Caki2 (cell line): Measurements from ENCODE around the gene RFX2. TPM values are rescaled to one million over a fixed set of nuclear protein-coding genes. Genes with fewer than 3 reads are reported as not detected.
"Not testable (repeated sequence)": the region's sequence is repeated elsewhere in the genome, so short reads cannot be mapped to it uniquely, and the experiment has no call there.

Experiments used
- DNase-seq: peaks from one replicate; pipeline ENCODE4 v3.0.0-alpha.2; 2015; ENCODE audit warnings: low read depth
- in situ Hi-C: cut with HindIII; loops from 2 replicates; pipeline ENCODE4 v1.10.0; 2016; ENCODE audit warnings: low sequenced_read_pairs, low pct_unique_long_range_greater_than_20kb, mixed read lengths
- total RNA-seq: library from RNA; depleted of rRNA; stranded (reverse); fragments of >200 nt; shearing (Covaris generic); gene quantifications from 2 replicates; pipeline ENCODE4 v1.2.3, GENCODE V29; 2014; ENCODE audit warnings: low replicate concordance

RFX2 gene
- total RNA-seq, 1 experiment from 2014 or later = 2.0 TPM

DNA sequence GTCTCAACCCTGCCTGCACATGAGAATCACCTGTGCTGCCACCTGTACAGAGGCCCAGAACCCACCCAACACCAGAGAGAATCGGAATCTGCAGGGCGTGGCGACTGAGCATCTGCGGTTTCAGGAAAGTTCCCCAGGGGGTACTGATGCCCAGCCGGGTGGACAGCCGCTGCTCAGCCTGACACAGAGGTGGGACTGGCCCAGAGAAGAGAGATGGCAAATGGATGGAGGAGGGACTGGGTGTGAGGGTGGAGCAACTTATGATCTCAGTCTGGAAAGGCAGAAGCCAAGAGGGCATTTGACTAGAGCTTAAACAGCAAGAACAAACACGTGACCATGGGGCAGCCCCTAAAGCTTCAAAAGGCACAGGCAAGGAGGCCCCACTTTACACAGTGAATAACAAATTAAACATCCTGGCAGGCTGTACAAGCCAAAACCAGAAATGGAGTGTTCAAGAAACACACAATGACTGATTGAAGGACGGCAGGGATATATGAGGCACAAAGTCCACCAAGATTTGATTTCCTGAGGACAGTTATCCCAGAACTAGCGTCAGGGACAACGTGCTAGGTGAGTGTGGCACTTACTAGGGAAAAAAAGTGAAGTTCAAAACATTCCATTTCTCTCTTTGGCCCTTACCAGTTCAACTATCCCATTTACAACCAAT is 135.4 kb downstream of the RFX2 start:
- in situ Hi-C loops = no loop called here
- no peak for DNase-seq

DNA sequence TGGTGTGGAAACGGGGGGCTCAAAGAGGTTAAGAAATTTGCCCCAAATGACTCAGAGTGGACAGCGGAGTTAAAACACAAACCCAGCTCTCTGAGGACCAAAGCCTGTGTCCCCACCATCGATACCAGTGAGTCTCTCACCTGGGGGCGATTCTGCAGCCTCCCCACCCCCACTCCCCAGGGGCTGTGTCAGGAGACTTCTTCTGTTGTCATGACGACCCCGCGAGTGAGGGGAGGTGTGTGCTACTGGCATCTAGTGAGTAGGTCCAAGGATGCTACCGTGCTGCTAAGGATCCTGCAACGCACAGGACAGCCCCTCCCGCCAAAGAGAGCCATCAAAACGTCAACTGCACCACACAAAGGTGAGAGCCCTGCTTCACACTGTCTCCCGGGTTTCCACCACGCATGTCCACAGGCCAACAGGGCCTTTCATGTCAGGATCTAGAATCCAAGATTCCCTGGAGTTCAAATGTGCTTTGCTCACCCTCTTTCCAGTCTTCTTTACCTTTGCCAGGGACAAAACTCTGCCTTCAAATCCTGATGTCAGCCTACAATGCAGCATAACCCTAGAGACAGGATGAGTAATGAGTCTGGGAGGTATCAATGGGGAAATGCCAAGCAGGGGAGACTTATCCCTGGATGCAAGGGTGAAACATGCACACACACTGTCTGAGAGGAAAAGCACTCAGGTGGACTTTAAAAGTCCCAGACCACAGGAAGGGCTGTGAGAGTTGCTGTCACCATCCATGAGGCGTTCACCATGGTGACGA is 136.2 kb downstream of the RFX2 start:
- in situ Hi-C loops = no loop called here
- DNase-seq = no peak

DNA sequence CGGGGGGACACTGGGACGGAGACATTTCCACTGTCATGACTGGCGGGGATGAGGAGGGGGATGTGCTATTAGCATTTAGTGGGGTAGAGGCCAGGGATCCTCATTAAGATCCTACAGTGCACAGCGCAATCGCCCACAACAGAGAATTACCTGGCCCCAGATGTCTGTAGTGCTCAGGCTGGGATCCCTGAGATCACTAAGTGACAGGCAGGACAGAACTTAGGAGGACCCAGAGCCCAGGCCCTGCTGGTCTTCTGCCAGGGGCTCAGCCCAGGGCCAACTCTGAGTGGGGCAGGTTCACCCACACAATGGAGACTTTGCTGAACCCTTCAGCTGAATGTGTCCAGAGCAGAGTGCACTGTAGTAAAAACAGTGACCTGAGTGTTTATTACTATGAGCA is 136.9 kb downstream of the RFX2 start:
- in situ Hi-C loops = no loop called here
- no peak for DNase-seq

DNA sequence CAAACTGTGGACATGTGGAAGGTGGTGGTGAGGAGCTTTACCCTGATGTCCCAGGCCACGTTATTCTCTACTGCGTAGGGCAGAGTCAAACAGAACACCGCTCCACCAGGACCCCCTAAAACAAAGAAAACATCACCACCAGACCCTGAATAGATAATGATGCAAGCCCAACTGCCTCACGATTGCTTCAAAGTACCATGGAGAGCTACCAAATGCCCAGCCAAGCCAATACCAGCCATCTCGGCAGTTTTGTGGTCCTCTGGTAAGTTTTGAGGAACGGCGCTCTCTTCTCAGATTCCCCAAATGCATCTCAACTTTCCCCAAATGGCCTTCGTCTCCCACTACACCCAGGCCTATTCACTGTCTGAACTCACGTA is 138.0 kb downstream of the RFX2 start:
- in situ Hi-C loops = no loop called here
- no peak for DNase-seq

DNA sequence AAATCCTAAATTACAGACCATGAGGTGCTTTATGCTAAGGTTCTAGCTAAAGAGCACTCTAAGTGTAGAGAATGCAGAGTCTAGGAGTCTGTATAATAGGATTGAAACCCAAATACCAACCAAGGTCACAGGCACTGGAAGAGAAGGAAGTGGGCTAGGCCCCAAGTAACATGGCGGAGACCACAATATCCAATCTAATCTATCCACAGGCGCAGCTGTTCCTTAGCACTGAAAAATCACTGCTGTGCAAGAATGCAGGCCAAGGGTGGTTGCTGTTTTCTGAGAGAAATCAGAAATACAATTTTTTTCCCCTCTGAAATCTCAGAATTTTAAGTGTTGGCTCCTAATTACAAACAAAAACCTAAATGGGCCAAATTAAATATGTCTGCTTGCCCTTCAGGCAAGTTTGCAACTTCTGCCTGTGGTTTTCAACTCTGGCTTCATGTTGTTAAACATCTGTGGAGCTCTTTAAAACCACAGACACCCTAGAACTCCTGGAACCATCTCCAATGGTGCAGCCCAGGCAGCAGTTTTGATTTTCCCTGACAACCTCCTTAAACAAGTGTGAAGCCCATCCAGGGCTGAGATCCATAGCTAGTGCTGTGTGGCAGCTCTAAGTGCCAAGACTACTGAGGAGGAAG is 138.5 kb downstream of the RFX2 start:
- in situ Hi-C loops = no loop called here

DNA sequence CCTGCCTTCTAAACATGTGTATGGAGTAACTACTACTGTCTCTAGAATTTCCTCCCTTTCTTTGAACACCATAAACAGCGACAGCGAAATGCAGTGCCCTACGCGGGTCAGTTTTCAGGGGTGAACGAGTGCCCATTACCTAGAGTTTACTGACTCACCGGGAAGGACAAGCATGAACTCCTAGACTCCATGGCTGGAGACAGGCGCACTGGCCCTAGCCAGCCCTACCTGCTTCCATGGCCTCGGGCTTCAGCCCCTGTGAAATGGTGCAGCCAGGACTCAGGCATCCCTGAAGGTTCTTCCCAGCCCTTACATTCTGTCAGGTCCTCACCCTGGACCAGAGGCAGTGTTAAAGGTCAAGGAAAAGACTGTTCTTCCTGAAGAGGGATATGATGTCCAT is 140.8 kb downstream of the RFX2 start:
- in situ Hi-C loops = no loop called here
- DNase-seq = no peak

More for the DNA sequence above, 138.5 kb downstream of the RFX2 start:
- DNase-seq = no peak

DNA sequence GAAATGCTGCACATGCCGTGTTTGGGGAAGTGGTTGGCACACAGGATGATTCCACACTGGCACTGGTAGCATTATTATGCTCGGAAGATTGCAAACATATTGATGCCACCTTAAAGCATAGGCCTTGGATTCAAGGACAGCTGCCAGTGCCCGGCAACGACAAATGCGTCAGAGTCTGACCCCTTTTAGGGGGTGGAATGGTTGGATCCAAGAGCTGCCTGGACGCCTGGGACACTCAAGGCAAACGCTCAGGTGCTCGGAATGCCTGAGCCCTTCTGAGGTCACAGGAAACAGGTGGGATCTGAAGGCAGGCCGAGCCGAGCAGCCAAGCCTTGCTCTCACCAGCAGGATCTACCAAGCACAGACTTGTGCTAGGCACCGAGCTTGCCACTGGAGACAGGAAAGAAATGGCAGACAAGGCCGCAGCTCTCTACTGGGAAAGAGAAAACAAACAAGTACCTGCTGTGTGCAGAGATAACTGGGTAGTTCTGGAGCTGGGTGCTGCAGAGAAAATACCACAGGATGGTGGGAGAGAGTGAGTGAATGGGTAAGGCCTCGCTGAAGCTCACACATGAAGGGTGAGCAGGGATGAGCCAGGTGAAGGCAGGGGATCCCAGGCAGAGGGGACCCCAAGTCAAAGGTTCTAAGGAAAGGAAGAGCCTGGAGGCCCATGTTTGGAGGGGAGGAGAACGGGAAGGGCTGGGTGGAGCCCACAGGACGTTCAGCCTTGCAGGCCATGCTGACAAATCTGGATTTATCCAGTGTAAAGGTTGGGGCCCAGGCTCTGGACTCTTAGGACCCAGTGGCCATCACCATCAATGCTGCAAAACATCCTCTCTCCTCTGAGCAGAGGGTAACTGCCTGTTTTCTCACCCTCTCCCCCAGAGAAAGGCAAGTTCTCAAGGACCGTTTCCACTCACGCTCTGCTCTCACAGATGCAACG is 141.6 kb downstream of the RFX2 start:
- in situ Hi-C loops = no loop called here
- no peak for DNase-seq

DNA sequence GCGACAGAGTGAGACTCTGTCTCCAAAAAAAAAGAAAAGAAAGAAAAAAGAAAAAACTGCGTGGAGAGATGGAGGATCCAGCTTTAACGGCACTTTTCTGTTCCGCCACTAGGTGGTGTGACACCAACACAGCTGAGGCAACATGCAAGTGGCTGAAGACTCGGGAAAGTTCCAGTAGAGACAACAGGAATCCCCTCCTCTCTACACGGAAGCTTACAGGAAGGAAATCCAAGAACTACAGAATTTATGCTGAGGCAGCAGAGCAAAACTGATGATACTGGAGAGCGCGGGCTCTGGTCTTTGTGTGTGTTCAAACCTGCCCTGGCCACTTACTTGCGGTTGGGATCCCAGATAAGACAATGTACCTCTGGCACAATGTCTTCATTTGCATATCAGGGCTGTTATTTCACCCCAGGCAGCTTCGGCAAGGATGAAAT is 142.3 kb downstream of the RFX2 start:
- in situ Hi-C loops = no loop called here
- DNase-seq = peak; percentile 53

DNA sequence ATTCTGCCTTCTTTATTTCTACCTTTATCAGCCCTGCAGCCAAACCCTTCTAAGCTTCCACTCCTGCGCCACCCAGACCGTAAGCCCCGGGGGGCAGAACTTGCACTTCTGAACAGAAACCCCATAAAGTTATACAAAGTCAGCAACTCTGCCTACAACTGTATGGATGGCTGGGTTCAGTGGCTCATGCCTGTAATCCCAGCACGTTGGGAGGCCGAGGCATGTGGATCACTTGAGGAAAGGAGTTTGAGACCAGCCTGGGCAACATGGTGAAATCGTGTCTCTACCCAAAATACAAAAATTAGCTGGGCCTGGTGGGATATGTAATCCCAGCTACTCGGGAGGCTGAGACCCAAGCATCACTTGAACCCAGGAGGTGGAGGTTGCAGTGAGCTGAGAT is 142.7 kb downstream of the RFX2 start:
- no peak for DNase-seq
- in situ Hi-C loops = no loop called here

DNA sequence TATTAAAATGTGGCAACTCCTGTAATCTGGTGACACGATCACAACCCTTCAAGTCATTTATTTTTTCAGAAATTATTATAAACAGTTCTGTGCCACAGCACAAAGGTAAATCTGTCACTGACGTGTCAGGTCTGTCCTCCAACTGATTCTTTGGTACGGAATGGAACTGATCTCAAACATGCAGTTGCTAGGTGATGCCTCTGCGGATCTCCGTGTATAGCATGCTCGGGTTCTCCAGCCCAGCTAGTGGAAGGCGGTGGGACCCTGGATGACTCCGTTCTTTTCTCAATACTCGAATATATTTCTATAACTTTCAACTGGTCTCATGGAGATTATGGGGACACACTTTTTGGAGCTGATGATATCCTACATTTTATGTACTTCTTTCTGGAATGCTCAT is 143.4 kb downstream of the RFX2 start:
- no peak for DNase-seq
- in situ Hi-C loops = no loop called here

DNA sequence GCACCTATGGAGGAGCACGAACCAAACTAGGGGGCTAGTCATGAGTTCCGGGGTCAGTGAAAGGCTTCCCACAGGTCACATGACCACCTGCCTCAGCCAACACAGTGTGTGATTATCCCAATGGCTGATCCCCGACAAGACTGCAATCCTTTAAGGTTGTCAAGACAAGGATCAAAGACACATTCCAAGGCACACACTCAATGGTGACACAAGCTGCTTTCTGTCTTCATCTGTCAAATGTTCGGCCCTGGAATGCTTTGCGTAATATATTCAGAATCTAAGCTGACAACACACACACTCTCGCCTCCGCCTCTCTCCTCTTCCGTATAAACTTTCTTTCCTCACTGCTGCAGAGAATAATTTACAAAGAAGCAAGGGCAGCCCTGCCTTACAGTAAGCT is 144.1 kb downstream of the RFX2 start:
- in situ Hi-C loops = no loop called here
- DNase-seq = no peak

DNA sequence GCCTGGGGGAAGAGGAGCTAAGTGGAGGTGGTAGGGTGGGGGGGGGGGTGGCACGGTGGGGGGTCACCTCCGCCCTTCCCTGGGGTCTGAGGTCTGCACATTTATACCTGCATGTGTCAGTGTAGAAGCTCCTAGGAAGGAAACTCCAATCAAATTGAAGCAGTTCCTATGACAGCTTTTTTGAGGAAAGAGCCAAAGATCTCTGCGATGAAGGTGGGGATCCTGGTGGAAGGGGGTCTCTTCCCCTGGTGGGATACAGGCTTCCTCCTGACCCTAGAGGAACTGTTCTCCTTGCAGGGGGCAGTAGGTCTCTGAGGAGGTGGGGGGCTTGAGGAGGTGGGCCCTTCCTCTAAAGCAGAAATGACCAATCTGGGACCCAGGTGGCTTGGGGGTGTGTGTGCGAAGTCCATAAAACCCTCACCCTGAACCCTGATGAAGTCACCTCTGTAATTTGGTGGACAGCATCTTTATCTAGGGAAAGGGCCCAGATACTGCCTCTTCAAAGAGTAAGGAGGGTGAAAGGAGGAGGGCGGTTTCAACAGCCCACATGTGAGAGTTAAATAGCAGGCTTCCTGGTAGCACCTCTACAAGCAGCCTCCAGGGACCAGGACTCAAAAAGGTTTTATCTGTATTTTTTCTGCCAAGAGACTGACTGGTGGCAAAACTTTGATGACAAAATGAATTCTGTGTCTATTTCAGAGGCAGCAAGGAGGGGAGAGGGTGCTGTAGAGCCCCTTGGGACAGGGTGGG is 145.3 kb downstream of the RFX2 start:
- DNase-seq = no peak
- in situ Hi-C loops = no loop called here

DNA sequence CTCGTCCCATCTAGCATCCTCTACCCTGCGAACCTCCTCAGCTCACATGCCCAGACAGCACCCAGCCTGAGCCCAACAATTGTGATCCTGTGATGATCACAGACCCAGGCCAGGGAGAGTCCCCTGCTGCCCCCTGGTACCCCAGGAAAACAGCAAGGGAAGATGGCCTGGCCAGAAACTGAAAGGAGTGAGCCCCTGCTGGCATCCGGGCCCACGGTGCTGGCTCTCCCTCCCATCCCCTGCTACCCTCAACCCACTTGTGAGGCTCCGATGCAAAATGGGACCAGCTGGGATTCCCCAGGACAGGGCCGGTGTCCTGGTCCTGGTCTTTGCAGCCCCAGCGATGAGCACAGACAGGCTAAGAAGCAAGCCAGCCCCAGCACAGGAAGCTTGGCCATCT is 146.4 kb downstream of the RFX2 start:
- no peak for DNase-seq
- in situ Hi-C loops = no loop called here

DNA sequence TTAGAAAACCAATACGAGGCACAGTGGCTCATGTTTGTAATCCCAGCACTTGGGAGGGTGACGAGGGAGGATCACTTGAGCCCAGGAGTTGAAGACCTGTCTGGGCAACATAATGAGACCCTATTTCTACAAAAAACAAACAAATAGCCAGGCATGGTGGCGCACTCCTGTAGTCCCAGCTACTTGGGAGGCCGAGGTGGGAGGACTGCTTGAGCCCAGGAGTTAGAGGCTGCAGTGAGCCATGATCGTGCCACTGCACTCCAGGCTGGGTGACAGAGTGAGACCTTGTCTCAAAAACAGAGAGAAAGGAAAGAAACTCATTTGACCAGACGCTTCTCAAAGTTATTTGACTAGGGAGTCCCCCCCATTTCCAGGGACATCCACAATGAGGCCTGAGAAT is 147.0 kb downstream of the RFX2 start:
- in situ Hi-C loops, DNase-seq: not testable (repeated sequence)

DNA sequence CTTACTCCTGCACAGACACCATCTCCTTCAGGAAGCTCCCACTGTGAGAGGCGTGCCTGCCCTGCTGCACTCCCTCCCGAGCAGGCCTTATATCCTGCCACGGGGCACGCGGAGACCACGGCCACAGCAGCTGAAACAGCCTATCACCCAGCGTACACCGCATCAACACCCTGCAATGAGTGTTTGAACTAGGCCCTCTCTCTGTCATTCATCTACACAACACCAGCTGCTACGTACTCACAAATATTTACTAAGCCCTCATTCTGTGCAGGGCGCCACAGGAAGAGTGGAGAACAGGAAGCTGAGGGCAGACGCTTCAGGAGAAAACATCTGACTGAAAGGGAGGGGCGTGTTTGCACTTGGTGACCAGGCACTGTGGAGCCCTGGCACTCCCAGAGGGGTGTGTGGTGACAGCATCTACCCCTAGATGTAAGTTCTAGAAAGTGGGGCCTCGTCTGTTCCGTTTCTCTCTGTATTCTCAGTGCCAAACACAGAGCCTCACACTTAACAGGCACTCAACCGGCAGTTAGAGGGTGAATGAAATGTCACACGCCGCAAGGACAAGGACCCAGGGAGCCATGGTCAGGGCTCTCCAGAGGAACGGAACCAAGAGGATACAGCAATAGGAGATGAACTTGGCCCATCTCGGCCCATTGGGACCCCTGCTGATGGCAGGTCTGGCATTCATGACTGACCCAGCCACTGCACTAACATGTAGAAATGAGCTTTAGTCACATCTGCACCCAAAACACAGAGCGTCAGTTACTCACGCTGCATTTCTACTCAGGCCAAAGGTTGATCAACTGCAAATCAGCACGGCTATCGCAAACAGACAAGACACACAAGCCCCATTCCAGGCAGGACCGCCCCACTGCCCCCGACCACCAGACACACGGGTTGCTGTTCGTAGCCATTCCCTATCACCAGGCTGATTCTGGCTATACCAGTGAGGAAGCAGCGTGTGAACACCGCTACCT is 148.0 kb downstream of the RFX2 start:
- in situ Hi-C loops = no loop called here
- DNase-seq = no peak

DNA sequence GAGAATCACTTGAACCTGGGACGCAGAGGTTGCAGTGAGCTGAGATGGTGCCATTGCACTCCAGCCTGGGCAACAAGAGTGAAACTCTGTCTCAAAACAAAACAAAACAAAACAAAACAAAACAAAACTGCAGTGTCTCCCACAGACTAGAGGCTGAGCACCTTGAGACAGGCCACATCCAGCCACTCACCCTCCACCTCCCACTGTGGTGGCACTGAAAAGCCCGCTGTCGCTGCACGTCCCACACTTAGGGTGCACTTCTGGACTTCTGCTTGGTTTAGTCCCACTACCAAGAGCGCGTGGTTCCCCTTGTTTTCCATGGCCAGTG is 148.7 kb downstream of the RFX2 start:
- DNase-seq, in situ Hi-C loops: not testable (repeated sequence)
